Bronchial epithelial cell (primary cell): ENCODE measurements around the gene AFP. TPM values are rescaled to one million over a fixed set of nuclear protein-coding genes. Genes with fewer than 3 reads are reported as not detected.
A peak's percentile ranks its signal among the peaks of the same experiment; 100 is the strongest.

Experiments used
- DNase-seq: peaks from one replicate; pipeline ENCODE4 v3.0.0-alpha.2; 2010; ENCODE audit warnings: low read depth
- FAIRE-seq: peaks from 2 replicates; lab custom pipeline; 2011; peaks lifted over from hg19 to GRCh38; lab: Jason Lieb, UNC
- H3K27me3 ChIP-seq: 2 replicates; pipeline ENCODE4 v1.5.1; 2011; ENCODE audit warnings: low read length; ENCODE audit not compliant: control insufficient read depth, insufficient read depth
- H3K36me3 ChIP-seq: 2 replicates; pipeline ENCODE4 v1.5.1; 2011; ENCODE audit warnings: low read length; ENCODE audit not compliant: control insufficient read depth, insufficient read depth
- H3K4me3 ChIP-seq: 2 replicates; pipeline ENCODE4 v1.5.1; 2011; ENCODE audit warnings: mild to moderate bottlenecking, low read depth, low read length, control low read depth
- total RNA-seq: library from RNA; depleted of rRNA; stranded (reverse); fragments of >200 nt; gene quantifications from 2 replicates; pipeline ENCODE4 v1.2.1, GENCODE V29; 2014
- TF ChIP-seq, protein P1 (sequence below): IDR thresholded peaks from 2 replicates; pipeline ENCODE4 v1.5.1; 2011; ENCODE audit warnings: mild to moderate bottlenecking, moderate library complexity, low read length, control low read depth, inconsistent platforms; ENCODE audit not compliant: insufficient read depth, severe bottlenecking

AFP gene
- total RNA-seq, 1 donor from 2014 or later: not detected

GRCh38 chr4:73405138-73405537, 30.9 kb upstream of the AFP start:
- DNase-seq: no peak
- FAIRE-seq: no peak
- H3K36me3 ChIP-seq: no peaks in the 10 kb centered on the region
- TF ChIP-seq, protein P1, sequence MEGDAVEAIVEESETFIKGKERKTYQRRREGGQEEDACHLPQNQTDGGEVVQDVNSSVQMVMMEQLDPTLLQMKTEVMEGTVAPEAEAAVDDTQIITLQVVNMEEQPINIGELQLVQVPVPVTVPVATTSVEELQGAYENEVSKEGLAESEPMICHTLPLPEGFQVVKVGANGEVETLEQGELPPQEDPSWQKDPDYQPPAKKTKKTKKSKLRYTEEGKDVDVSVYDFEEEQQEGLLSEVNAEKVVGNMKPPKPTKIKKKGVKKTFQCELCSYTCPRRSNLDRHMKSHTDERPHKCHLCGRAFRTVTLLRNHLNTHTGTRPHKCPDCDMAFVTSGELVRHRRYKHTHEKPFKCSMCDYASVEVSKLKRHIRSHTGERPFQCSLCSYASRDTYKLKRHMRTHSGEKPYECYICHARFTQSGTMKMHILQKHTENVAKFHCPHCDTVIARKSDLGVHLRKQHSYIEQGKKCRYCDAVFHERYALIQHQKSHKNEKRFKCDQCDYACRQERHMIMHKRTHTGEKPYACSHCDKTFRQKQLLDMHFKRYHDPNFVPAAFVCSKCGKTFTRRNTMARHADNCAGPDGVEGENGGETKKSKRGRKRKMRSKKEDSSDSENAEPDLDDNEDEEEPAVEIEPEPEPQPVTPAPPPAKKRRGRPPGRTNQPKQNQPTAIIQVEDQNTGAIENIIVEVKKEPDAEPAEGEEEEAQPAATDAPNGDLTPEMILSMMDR: no peak
- no peaks in the 10 kb centered on the region for H3K27me3 ChIP-seq
- H3K4me3 ChIP-seq: no peak overlapping the region

GRCh38 chr4:73406548-73406875, 29.5 kb upstream of the AFP start:
- Histone ChIP-seq H3K36me3 (no peaks in the 10 kb centered on the region), H3K27me3 (no peaks in the 10 kb centered on the region), H3K4me3 (no peak overlapping the region)
- FAIRE-seq (no peak), DNase-seq (peak; percentile 30)
- TF ChIP-seq, protein P1: no peak

- H3K36me3 ChIP-seq: no peaks in the 10 kb centered on the region
- FAIRE-seq (no peak), DNase-seq (no peak)
- TF ChIP-seq, protein P1: no peak
- no peaks in the 10 kb centered on the region for H3K27me3 ChIP-seq
- H3K4me3 ChIP-seq: no peak overlapping the region
These were observed 28.8 kb upstream of the AFP start for GRCh38 chr4:73407227-73407673.

GRCh38 chr4:73408181-73408867, 27.7 kb upstream of the AFP start:
- no peaks in the 10 kb centered on the region for H3K27me3 ChIP-seq

GRCh38 chr4:73409012-73409862, 26.8 kb upstream of the AFP start:
- DNase-seq: no peak
- Histone ChIP-seq H3K36me3 (no peaks in the 10 kb centered on the region), H3K27me3 (no peaks in the 10 kb centered on the region), H3K4me3 (no peak overlapping the region)
- no peak for FAIRE-seq
- TF ChIP-seq, protein P1: no peak

More at GRCh38 chr4:73408181-73408867, 27.7 kb upstream of the AFP start:
- TF ChIP-seq, protein P1: no peak
- no peak for DNase-seq
- no peaks in the 10 kb centered on the region for H3K36me3 ChIP-seq
- no peak overlapping the region for H3K4me3 ChIP-seq
- no peak for FAIRE-seq
